ENCODE results near the gene CST3. TPM values are rescaled to one million over a fixed set of nuclear protein-coding genes. Genes with fewer than 3 reads are reported as not detected.
"Not testable (repeated sequence)": the region's sequence is repeated elsewhere in the genome, so short reads cannot be mapped to it uniquely, and the experiment has no call there.

The CST3 gene, protein sequence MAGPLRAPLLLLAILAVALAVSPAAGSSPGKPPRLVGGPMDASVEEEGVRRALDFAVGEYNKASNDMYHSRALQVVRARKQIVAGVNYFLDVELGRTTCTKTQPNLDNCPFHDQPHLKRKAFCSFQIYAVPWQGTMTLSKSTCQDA
- total RNA-seq = 1,237 TPM
- long read RNA-seq, transcript CST3-203 (4 exons, 3,286 nt) = minor isoform, 20 of 598 reads
- long read RNA-seq, transcript CST3-201 (3 exons, 873 nt) = major isoform, 561 of 598 reads
- long read RNA-seq, partial matches to known transcripts = 2 of 598 reads
- long read RNA-seq, other reads (novel, unspliced or antisense) = 15 of 598 reads

DNA sequence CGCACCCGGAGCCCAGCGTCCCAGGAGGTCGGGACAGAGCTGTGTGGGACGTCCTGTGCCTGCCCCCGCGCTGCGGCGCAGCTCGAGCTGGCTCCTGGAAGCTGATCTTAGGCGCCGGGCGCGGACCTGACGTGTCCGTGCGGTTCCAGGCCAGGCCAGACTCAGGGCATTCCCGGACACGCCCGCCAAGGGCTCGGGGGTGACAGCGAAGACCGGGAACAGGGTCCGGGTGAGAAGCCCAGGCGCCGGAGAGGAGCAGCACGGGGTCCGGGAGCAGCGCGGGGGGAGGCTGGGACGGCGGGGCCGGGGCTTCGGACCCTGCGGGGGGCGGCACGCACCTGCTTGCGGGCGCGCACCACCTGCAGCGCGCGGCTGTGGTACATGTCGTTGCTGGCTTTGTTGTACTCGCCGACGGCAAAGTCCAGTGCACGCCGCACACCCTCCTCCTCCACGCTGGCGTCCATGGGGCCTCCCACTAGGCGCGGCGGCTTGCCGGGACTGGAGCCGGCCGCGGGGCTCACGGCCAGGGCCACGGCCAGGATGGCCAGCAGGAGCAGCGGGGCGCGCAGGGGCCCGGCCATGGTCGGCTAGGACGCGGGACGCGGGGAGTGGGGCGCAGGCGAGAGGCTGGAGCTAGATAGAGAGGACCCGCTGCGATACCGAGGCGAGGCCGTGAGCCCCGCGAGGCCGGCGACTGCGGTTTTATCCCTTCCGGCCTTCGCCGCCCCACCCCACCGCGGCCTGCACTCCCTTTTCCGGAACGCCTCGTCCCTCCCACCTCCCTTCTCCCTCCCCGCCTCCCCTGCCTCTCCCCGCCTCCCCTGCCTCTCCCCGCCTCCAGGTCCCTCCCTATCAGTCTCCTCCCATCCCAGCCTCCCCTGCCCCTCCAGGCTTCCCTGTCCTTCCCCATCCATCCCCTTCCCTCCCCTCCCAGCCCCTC, at the start of gene CST3:
CST3 (minus strand) TSS at position 674 of the 940 bp plus-strand sequence; CDS start at position 581, 93 bp downstream.
- DNase-seq (ENCODE audit: low spot score) = peak; percentile 96

DNA sequence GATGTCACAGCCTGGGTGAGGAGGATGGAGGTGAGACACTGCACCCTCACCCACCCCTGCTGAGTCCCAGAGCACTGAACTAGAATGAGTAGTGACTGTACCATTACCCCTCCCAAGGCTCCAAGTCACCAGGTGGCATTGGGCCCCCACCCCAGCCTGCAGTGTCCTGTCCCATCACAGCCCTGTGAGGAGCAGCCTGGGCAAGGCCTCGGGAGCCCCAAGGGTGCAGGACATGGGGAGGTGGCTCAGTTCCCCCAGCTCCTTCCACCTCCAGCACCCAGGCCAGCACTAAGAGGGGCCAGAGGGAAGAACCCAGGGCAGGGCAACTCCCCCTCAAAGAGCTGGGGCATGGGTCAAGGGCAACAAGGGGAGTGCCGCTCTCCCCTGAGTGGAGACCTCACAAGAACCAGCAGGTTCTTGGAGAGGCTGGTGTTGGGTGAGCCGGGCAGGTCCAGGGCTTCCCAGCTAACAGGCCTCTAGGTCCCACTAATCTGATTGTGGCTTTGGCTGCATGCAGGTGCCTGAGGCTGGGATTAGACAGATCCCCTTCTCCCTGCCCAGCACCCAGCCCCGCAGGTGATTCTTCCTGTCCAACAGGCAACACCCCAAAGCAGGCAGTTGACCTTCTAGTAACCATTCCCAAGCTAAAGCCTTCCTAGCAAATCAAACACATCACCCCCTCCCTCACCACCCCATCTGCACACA, 48.4 kb upstream of the CST3 start:
- DNase-seq (ENCODE audit: low spot score) = no peak

DNA sequence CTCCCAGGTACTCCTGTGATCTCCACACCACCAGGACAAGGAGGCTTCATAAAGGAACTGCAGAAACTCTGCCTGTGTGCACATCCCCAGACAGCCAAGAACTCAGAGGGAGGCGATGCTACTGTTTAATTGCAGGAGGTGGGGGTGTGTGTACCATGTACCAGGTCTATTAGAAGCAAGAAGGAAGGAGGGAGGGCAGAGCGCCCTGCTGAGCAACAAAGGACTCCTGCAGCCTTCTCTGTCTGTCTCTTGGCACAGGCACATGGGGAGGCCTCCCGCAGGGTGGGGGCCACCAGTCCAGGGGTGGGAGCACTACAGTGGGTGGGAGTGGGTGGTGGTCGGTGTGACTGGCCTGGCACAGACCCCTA, 47.8 kb upstream of the CST3 start:
- DNase-seq (ENCODE audit: low spot score) = not testable (repeated sequence)

DNA sequence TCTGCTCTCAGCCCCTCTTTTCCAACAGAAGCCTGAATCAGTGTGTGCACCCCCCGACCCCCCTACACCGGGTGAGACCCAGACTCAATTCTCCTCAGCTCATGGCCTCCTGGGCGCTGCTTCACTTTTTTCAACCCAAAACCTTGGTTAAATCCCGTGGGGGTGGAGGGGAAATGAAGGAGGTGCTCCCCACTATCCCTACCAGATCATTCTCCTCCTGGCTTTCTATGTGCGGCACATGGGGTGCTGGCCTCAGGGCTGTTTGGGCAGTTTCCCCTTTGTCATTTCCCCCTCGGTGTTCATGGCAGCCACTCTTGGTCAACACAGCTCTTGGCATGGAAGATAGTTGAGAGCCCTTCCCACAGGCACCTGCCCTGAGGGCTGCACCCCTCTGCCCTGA, 46.5 kb upstream of the CST3 start:
- no peak for DNase-seq (ENCODE audit: low spot score)

DNA sequence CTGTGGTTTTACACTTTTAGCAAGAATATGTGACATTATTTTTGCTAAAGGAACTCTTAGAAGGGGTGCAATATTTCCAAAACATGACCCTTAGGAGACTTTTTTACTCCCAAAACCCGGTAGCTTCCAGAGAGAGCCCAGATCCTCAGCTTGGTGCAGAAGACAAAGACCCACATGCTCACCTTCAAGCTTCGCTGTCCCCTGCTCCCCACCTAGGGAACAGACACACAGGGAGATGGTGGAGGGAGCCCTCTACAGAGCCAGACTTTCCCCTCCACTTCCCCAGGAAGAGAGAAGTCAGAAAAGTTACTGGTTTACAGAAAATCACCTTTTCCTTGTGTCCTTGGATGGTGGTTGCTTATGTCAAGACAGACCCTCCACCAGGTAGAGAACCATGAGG, 46.1 kb upstream of the CST3 start:
- no peak for DNase-seq (ENCODE audit: low spot score)

DNA sequence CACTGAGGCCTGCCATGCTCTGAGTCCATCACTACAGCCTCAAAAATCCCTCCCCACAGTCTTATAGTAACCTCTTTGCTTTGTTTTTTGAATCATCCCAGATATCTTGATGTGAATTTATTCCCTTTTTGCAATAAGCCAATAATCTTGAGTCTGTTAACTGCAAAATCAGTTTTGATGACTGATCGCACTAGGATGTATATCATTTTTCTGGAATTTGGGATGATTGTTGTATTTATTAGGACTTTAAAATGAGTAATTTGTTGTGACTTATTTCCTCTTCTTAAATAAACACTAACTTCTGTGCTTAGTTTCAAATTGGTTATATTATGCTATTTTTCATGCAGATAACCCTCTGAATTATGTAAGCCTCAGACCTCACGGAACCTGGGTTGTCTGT, 45.5 kb upstream of the CST3 start:
- DNase-seq (ENCODE audit: low spot score) = no peak

DNA sequence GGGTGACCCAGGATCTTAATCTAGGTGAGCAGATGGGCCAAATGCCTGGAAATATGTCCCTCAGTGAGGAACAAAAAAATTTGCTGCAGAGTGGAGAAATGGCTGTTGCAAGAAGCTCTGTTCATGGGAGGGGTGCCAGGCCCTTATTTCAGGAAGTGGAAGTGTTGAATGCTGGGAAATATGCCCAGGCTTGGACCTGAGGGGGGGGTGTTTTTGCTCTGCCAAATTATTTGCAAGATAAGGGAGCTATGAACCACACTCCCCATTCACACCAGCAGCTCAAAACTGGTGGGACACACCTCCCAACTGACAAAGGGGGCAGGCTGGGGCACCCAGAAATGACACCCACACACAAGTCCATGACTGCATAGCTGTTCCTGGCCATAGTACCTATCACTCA, 42.4 kb upstream of the CST3 start:
- DNase-seq (ENCODE audit: low spot score) = no peak

DNA sequence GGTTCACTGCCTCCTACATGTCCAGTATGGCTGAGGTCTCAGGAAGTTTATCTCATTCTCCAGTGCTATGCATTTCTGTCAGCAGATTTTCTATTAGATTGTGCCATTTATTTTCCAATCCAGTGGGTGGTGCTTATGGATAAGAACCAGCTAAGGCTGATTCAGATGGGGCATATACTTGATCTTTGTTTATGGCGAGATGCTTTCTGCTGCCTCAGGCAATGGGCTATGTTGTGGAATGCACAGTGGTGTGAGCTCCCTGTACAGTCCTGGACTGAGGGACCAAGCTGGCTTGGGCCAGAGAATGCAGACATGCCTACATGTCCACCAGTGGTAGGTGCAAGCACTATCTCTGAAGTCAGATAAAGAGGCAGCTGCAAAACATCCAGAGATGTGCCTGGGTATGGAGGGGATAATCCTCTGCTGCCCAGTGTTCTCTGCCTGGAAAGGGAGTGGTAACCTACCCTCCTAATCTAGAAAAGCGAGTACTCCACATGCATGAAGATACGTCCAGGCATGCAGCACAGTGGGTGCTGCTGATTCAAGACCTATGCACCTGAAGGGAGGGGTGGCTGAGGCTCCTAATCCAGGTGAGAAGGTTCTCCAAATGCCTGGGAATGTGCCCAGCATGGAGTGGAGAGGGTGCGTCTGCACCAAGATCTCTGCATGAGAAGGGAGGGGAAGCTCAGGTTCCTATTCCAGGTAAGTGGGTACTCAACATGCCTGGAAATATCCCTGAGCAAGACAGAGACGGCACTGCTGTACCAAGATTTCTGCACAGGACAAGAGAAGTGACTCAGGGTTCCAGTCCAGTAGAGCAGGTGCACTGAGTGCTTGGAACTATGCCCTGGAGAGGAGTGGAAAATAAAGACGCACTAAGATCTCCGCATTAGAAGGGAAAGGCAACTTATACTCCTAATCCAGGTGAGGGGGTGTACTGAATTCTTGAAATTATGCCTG, 41.7 kb upstream of the CST3 start:
- DNase-seq (ENCODE audit: low spot score) = no peak

DNA sequence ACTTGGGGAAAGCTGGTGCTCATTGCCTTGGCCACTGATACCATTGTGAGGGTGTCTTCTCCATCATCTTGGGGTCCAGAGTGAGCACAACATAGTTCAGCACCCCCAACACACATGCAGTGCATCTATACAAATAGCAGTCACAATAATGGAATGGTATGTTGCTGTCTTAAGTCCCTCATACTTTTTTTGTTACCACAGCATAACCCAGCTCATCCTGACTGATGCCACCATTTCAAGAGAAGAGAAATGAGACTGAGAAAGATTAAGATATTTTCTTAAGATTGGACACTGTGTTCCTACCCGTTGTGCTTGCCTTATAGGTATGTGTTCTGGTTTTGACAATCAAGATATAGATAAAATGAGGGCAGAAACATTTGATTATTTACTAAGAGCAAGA, 35.5 kb upstream of the CST3 start:
- DNase-seq (ENCODE audit: low spot score) = no peak

DNA sequence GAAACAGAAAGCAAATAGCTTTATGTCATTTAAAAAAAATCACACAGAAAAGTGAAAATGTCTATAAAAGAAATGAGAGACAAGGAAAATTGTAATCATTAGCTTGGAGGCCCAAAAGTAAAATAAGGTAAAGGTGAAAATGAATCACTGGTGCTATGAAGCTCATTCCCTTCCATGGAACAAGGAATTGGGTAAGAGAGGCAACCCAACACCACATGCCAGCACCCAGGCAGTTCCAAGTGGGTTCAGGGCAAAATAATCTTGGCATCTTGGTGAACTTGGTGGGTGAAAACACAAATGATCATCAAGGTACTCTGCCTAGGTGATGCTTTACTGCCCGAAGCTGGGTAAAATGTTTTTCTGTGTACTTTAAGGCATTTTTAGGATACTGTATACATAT, 34.4 kb upstream of the CST3 start:
- DNase-seq (ENCODE audit: low spot score) = no peak

DNA sequence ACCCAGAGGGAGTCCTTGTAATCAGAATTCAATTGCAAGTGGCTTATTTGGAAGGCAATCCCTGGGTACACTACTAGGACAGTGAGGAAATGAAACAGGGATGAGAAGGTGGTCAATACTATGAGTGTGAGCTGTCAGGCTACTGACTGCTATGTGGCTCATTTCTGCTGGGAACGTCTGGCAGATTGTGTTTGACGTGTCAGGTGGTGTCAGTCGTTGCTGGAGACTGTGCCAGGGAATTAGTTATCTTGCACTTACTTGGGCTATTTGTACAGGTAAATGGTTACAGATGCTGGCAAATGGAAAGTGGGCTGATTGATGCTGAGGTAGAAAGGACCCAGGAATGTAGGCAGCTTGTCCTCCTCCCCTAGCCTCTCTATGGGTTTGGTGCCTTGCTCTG, 33.7 kb upstream of the CST3 start:
- DNase-seq (ENCODE audit: low spot score) = no peak

DNA sequence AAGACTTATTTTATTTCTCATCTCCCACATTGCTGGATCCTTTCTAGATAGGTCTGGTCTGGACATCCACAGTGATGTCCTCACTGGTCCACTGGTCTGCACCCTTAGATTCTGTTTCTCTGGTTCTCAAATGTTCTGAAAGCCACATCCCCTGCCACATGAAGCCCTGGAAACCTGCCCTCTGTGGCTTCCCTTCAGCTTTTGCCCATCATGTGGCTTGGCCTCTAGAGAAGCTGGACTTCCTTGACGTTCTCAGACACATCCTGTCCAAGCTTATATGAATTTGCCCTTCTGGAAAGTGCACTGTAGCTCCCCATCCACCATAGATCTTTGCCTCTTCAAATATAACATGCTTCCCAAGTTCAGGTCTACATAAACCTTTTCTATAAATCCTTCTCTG, 32.6 kb upstream of the CST3 start:
- DNase-seq (ENCODE audit: low spot score) = no peak

DNA sequence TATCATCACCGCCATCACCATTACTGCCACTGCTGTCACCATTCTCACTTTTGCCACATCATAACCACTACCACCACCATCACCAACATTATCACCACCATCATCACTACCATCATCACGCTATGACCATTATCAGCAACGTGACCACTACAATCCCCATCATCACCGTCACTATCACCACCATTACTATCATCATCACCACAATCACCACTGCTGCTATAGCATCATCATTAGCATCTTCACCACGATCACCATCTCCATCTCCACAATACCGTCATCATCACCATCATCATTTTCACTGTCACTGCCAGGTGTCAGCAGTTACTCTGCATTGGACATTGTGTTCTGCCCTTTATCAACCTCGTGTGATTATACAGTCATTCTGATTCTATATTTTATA, 32.1 kb upstream of the CST3 start:
- DNase-seq (ENCODE audit: low spot score) = no peak

DNA sequence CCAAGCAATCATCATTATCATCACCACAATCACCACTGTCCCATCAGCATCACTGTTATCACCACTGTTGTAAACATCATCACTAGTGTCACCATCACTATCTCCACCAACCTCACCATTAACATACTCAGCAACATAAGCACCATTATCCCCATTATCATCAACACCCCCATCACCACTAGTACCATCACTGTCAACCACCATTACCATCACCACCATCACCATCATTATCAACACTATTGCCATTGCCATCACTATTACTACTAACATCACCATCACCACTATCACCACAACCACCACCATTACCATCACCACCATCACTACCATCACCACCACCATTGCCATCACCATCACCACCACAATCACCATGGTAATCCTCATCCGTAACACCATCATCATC, 31.6 kb upstream of the CST3 start:
- DNase-seq (ENCODE audit: low spot score) = no peak

DNA sequence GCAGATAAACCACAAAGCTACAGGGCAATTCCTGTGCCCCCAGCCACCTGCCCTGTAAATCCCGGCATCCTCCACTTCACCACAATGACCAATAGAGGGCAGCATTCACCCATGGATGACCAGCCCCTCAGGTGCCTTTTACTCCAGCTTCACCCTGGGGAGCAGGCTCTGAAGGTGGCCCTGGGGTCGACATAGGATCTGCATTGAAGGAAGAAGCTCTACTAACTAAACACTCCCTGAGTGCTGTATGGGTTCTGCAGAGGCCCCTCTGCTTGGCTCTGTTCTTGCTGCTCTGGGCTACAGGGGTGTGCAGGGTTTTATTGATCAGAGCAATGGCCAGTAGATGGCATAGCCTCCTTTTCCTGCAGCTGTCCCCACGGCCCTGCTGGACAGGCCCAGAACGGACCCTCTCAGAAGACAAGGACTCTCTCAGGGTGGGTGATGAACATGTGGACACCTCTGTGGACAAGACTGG, 30.8 kb upstream of the CST3 start:
- DNase-seq (ENCODE audit: low spot score) = no peak

DNA sequence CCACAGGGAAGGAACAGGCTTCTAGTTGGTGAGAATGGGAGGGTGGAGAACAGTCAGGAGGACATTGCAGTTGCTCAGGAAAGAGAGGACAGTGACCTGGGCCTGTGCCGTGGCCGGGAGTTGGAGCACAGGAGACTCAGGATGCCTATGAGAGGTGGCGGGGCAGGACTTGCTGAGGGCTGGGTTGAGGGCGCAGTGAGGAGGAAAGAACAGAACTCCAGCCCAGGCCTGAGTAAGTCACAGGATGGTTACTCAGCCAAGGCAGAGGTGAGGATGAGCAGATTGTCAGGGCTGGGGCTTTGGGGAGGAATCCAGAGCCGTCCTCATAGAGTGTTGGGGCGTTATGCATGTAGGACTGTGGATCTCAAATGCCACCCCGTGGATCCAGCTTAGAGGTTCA, 29.9 kb upstream of the CST3 start:
- no peak for DNase-seq (ENCODE audit: low spot score)

DNA sequence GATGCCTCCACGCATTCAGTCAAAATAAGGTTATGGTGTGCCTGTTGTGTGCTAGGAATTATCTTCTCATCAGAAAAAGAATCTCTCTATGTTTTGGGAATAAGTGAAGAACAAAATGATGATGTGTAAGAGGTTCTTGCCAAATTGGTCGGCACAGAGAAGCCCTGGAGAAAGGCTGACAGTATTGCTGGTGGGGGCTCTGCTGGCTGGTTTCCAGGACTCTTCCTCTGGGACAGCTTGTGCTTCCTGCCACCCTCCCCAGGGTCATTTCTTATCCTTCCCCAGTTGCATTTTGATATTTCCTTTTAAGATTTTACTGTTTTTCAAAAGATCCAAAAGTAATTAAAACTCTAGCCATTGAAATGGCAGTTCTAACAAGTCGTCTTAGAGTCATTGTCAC, 28.9 kb upstream of the CST3 start:
- no peak for DNase-seq (ENCODE audit: low spot score)

DNA sequence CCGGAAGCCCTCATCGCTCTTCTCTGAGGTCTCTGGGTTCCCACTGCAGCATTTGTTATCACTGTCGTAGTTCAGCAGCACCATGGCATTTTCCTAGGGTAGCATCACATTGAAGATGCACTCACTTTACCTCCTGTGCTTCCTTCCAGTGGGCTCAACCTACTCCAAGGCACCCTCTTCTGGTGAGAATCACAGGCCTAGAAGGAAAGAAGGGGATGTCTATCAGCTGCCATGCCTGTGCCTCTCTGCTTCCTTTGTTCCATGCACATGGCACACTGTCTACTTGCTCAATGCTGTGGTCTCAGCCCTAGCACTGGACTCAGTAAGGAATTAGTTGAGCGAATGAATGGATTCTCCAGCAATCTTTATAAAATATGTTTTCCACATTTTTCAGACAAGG, 28.4 kb upstream of the CST3 start:
- DNase-seq (ENCODE audit: low spot score) = no peak

DNA sequence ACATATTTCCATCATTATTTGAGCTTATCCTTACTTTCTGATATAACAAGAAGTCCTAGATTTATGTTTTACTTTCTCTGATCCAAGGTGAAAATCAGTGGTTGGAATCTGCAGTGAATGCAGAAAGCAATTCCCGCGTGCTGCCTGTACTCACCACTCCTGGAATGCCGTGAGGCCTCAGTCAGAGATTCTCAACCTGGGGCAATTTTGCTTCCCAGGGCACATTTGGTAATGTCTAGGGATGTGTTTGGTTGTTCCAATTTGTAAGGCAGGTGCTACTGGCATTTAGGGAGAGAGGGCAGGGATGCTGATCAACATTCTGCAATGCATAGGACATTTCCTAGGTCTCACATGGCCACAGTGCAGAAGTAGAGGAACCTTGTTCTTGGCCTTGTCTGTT, 27.2 kb upstream of the CST3 start:
- DNase-seq (ENCODE audit: low spot score) = no peak

DNA sequence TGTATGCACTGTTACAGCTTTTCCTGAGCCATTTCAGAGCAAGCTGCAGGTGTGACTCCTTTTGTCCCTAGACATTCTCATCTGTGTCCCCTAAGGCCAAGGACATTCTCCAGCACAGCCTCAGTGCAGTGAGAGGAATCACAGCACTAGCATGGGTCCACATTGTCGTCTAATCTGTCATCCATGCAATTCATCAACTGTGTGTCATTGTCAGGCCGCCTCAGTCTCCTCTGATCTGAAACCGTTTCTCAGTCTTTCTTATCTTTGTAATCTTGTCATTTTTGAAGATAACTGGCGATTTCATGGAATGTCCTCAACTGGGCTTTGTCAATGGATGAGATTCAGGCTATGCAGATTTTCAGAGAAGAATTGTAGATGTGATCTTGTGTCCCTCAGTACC, 26.3 kb upstream of the CST3 start:
- DNase-seq (ENCODE audit: low spot score) = not testable (repeated sequence)

DNA sequence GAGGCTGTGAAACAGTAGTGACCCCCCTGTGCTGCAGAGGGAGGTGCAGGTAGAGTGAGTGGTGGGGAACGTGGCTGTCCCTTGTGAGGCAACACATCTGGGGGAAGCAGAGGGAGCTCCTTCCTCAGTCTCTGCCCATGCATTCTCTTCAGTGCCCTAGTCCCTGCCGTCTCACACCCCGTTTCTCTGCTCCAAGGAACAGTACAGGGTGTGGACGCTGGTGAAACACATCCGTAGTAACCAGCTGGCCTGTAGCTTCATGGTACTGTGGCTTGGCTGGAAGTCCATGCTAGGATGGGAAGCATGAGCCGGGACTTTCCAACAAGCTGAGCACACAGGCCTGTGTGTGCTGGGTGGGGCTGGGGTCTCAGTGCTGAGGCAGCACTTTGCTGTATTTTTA, 25.4 kb upstream of the CST3 start:
- DNase-seq (ENCODE audit: low spot score) = no peak
